Measurements from ENCODE around the gene PTGR1.

Gene PTGR1

GRCh38 chr9:111599092-111599954 is at the start of gene PTGR1:
Gene PTGR1, minus strand, starts transcription at chr9:111599647. Its CDS starts 2,225 bp downstream, at chr9:111597422.
- DNase-seq (ENCODE audit: low read depth), result peak; percentile 75
- H3K4me3 ChIP-seq (ENCODE audit: low read depth, low read length), result peak within 1 kb of the TSS; percentile 77

DNA sequence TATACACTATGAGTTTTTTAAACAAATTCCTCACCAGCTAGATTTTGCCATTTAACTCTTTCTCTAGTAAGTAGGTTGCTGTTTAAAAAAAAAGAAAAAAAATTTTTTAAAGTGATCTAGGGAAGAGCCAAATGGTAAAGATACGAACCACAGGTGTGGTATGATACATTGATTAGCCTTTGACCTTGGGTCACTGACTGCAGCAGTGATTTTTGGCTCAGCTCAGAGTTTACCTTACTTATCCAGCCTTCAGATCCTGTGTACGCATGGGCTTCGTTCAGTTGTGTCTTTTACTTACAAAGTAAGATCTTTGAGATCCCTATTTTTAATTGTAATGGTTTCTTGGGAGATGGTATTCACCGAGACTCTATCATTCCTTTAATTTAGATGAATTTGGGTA is 49.6 kb upstream of the PTGR1 start:
- no peak overlapping the region for H3K4me3 ChIP-seq (ENCODE audit: low read depth, low read length)
- no peak for DNase-seq (ENCODE audit: low read depth)

GRCh38 chr9:111648066-111648465 is 48.6 kb upstream of the PTGR1 start:
- no peak overlapping the region for H3K4me3 ChIP-seq (ENCODE audit: low read depth, low read length)
- no peak for DNase-seq (ENCODE audit: low read depth)

GRCh38 chr9:111646417-111646816 is 47.0 kb upstream of the PTGR1 start:
- no peak for DNase-seq (ENCODE audit: low read depth)
- H3K4me3 ChIP-seq (ENCODE audit: low read depth, low read length), result no peak overlapping the region

DNA sequence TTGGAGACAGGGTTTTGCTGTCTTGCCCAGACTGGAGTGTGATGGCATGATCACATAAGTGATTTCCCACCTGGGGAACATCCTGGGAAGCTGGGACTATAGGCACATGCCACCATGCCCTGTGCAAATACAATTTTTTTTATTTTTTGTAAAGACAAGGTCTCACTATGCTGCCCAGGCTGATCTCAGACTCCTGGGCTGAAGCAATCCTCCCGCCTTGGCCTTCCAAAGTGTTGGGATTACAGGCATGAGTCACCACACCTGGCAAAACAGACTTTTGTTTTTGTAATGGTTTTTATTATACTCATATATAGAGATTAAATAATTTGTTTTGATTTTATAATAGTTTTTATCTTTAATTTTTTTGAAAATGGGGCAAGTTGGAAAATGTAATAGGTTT is 46.4 kb upstream of the PTGR1 start:
- DNase-seq (ENCODE audit: low read depth), result no peak
- H3K4me3 ChIP-seq (ENCODE audit: low read depth, low read length), result no peak overlapping the region

GRCh38 chr9:111644195-111644772 is 44.8 kb upstream of the PTGR1 start:
- H3K4me3 ChIP-seq (ENCODE audit: low read depth, low read length), result no peak overlapping the region
- DNase-seq (ENCODE audit: low read depth), result no peak

- DNase-seq (ENCODE audit: low read depth), result no peak
- no peak overlapping the region for H3K4me3 ChIP-seq (ENCODE audit: low read depth, low read length)
These were observed 38.0 kb upstream of the PTGR1 start for GRCh38 chr9:111637421-111637950.

DNA sequence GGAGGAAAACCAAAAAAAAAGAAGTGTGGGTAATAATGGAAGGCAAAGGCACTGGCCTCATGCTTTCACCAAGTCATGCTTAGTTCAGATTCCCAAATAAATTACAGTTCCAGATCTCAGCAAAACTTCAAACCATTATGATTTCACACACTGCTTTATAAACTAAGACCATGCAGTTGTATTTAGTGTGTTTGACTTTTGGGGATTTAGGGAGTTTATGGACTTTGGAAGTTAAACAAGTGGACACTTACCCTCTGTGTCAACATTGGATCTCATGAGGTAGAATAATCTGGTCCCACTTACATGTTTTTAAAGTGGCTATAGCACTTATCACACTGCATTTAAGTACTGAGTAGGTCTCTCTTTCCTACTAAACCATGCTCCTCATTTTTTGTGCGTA is 35.4 kb upstream of the PTGR1 start:
- no peak overlapping the region for H3K4me3 ChIP-seq (ENCODE audit: low read depth, low read length)
- DNase-seq (ENCODE audit: low read depth), result no peak

- no peak overlapping the region for H3K4me3 ChIP-seq (ENCODE audit: low read depth, low read length)
- DNase-seq (ENCODE audit: low read depth), result no peak
These were observed 33.9 kb upstream of the PTGR1 start for GRCh38 chr9:111633389-111633736.

GRCh38 chr9:111632695-111633388 is 33.4 kb upstream of the PTGR1 start:
- H3K4me3 ChIP-seq (ENCODE audit: low read depth, low read length), result peak overlapping the region; percentile 97
- no peak for DNase-seq (ENCODE audit: low read depth)

DNA sequence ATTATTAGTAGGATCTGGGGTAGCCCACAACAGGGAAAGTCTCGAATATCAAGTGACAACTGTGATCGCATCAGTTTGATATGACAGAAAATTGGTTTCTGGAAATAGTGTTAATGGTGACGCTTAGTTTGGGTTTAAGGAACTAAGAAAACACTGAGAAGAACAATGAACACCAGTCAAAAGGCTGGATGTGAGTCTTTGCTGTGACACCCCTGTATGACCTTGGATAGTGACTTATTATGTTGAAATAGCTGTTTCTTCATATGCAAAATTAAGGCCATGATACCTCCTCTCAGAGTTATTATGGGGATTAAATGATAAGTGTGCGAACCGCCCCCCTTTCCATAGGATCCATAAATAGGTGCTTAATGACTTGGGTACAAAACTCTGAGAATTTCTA is 32.6 kb upstream of the PTGR1 start:
- DNase-seq (ENCODE audit: low read depth), result no peak
- peak overlapping the region; percentile 97 for H3K4me3 ChIP-seq (ENCODE audit: low read depth, low read length)

DNA sequence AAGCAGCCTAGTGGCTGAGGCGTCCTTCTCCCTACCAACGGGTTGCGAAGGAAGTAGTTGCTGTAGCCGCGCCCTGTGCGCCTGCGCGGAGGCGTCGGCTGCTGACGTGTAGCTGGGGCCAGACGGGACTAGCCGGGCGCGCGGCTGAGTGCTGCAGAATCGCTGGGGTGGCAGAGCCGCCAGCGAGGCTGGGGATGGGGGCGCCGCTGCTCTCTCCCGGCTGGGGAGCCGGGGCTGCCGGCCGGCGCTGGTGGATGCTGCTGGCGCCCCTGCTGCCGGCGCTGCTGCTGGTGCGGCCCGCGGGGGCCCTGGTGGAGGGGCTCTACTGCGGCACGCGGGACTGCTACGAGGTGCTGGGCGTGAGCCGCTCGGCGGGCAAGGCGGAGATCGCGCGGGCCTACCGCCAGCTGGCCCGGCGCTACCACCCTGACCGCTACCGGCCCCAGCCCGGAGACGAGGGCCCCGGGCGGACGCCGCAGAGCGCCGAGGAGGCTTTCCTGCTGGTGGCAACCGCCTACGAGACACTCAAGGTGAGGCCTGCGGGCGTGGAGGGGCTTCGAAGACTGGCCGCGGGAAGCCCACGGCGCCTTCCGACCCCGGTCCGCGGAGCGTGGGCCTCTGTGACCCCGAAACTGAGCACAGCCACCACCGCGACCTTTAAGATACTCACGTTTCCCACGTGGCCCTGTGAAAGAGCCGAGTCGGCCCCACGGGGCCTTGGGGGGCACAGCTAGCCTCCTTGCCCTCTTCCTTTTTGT is 31.9 kb upstream of the PTGR1 start, which contains the start of gene DNAJC25:
TSS of gene DNAJC25 (plus strand) at position 121 of the 758 bp plus-strand sequence. CDS start at position 195, 74 bp downstream.
- peak within 1 kb of the TSS; percentile 97 for H3K4me3 ChIP-seq (ENCODE audit: low read depth, low read length)
- peak; percentile 97 for DNase-seq (ENCODE audit: low read depth)

- no peak for DNase-seq (ENCODE audit: low read depth)
- peak overlapping the region; percentile 97 for H3K4me3 ChIP-seq (ENCODE audit: low read depth, low read length)
These were observed 31.4 kb upstream of the PTGR1 start for GRCh38 chr9:111630964-111631213.

GRCh38 chr9:111630182-111630963 is 30.9 kb upstream of the PTGR1 start:
- DNase-seq (ENCODE audit: low read depth), result no peak
- H3K4me3 ChIP-seq (ENCODE audit: low read depth, low read length), result peak overlapping the region; percentile 97

GRCh38 chr9:111628411-111628810 is 29.0 kb upstream of the PTGR1 start:
- no peak for DNase-seq (ENCODE audit: low read depth)
- no peak overlapping the region for H3K4me3 ChIP-seq (ENCODE audit: low read depth, low read length)

DNA sequence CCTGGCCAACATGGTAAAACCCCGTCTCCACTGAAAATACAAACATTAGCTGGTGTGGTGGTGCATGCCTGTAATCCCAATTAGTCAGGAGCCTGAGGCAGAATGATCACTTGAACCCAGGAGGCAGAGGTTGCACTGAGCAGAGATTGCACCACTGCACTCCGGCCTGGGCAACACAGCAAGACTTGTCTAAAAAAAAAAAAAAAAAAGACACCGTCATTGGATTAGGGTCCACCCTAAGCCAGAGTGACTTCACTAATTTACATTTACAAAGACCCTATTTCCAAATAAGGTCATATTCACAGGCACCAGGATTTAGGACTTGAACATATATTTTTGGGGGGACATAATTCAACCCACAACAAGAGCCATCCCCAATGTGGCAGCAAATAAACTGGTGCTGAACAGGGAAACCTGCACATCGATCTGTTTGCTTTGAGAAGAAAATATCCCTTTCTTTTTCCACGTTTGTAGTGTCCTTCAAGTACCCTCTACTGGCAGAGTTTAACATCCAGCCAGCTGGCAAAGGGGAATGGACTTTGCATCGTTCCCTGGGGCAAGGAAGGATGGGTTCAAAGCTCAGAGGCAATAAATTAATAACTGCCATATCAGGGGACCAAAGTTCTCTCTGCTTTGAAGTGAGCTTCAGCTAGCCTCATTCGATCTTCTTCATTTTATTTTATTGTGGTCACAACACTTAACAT is 28.0 kb upstream of the PTGR1 start:
- DNase-seq (ENCODE audit: low read depth), result no peak
- no peak overlapping the region for H3K4me3 ChIP-seq (ENCODE audit: low read depth, low read length)

DNA sequence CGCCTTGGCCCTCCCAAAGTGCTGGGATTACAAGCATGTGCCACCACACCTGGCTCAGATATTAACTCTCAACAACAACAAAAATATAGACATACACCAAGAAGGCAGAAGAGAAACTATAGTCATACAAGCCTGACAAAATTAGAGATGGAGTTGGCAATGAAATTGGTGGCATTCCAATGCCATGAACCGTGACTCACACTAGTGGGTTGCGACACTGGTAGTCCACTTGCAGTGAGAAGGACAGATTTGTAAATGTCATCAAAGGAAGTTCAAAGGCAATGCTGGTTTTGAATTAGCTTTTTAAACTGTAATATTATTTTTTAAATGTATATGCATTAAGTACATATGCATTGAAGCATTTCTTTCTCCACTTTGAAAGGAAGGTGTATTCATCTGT is 23.2 kb upstream of the PTGR1 start:
- peak; percentile 68 for DNase-seq (ENCODE audit: low read depth)
- H3K4me3 ChIP-seq (ENCODE audit: low read depth, low read length), result no peak overlapping the region

- H3K4me3 ChIP-seq (ENCODE audit: low read depth, low read length), result no peak overlapping the region
- DNase-seq (ENCODE audit: low read depth), result no peak
These were observed 22.5 kb upstream of the PTGR1 start for GRCh38 chr9:111621895-111622480.

All from skeletal muscle cell (primary cell).